GM21381 (cell line): ENCODE measurements around the gene TMEM178B.
"Not testable (repeated sequence)": the region's sequence is repeated elsewhere in the genome, so short reads cannot be mapped to it uniquely, and the experiment has no call there.

Source experiments
- ATAC-seq: cut with Tn5 transposase; IDR thresholded peaks from one replicate; pipeline ENCODE4 v1.9.1; 2021; ENCODE audit warnings: mild to moderate bottlenecking, moderate library complexity; ENCODE audit not compliant: unreplicated experiment

TMEM178B gene

GRCh38 chr7:141073641-141074161 is at the start of gene TMEM178B:
Gene TMEM178B (plus strand): TSS chr7:141074064.
- ATAC-seq = no peak

- no peak for ATAC-seq
These were observed 49.2 kb upstream of the TMEM178B start for GRCh38 chr7:141024668-141025067.

GRCh38 chr7:141027043-141027442 is 46.8 kb upstream of the TMEM178B start:
- no peak for ATAC-seq

GRCh38 chr7:141028767-141029166 is 45.1 kb upstream of the TMEM178B start:
- no peak for ATAC-seq

- ATAC-seq = not testable (repeated sequence)
These were observed 41.1 kb upstream of the TMEM178B start for GRCh38 chr7:141032539-141033323.

- not testable (repeated sequence) for ATAC-seq
These were observed 35.8 kb upstream of the TMEM178B start for GRCh38 chr7:141038100-141038499.

- no peak for ATAC-seq
These were observed 34.5 kb upstream of the TMEM178B start for GRCh38 chr7:141039376-141039775.

- ATAC-seq = no peak
These were observed 31.4 kb upstream of the TMEM178B start for GRCh38 chr7:141042222-141043193.

- no peak for ATAC-seq
These were observed 30.2 kb upstream of the TMEM178B start for GRCh38 chr7:141043616-141044015.

GRCh38 chr7:141045126-141045841 is 28.6 kb upstream of the TMEM178B start:
- ATAC-seq = no peak

GRCh38 chr7:141045842-141046620 is 27.8 kb upstream of the TMEM178B start:
- ATAC-seq = no peak

- no peak for ATAC-seq
These were observed 20.2 kb upstream of the TMEM178B start for GRCh38 chr7:141053626-141054025.

GRCh38 chr7:141055146-141055545 is 18.7 kb upstream of the TMEM178B start:
- ATAC-seq = no peak

GRCh38 chr7:141057788-141058187 is 16.1 kb upstream of the TMEM178B start:
- ATAC-seq = no peak

- ATAC-seq = not testable (repeated sequence)
These were observed 6.0 kb upstream of the TMEM178B start for GRCh38 chr7:141067856-141068255.

GRCh38 chr7:141071260-141071854 is 2.5 kb upstream of the TMEM178B start:
- no peak for ATAC-seq

- ATAC-seq = no peak
These were observed 1.9 kb upstream of the TMEM178B start for GRCh38 chr7:141071855-141072547.

- ATAC-seq = no peak
These were observed 1.2 kb upstream of the TMEM178B start for GRCh38 chr7:141072548-141073172.
